ENCODE data around the gene ARID4A.
"Not testable (repeated sequence)": the region's sequence is repeated elsewhere in the genome, so short reads cannot be mapped to it uniquely, and the experiment has no call there.

ARID4A gene

DNA sequence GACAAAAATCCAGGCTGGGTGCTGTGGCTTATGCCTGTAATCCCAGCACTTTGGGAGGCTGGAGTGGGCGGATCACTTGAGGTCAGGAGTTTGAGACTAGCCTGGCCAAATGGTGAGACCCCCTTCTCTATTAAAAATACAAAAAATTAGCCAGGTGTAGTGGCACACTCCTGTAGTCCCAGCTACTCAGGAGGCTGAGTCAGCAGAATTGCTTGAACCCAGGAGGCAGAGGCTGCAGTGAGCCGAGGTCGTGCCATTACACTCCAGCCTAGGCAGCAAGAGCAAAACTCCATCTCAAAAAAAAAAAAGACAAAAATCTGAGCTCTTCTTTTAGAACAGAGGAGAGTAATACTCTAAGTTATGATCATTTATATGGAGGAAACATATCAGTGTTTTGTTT lies 45.2 kb downstream of the ARID4A start:
- not testable (repeated sequence) for H3K9ac ChIP-seq (ENCODE audit: low read depth, low read length, poor library complexity); H3K23ac ChIP-seq (ENCODE audit: low read depth, low read length, poor library complexity); H2BK12ac ChIP-seq (ENCODE audit: low read length); H2AFZ ChIP-seq (ENCODE audit: low read length); H3K27me3 ChIP-seq (ENCODE audit: control insufficient read depth in 3 of 3, insufficient read depth in 3 of 3, low read depth in 1 of 3, low read length in 3 of 3); H2AK5ac ChIP-seq (ENCODE audit: low read depth, low read length); H2BK15ac ChIP-seq (ENCODE audit: low read length); H2BK120ac ChIP-seq (ENCODE audit: low read depth, low read length); H3K4me3 ChIP-seq (ENCODE audit: low read length in 2 of 2); H4K8ac ChIP-seq (ENCODE audit: low read depth, low read length); H3K27ac ChIP-seq (replicated peaks; ENCODE audit: low read length); H3K14ac ChIP-seq (ENCODE audit: low read length); H3K79me1 ChIP-seq (ENCODE audit: low read depth, low read length); H2BK5ac ChIP-seq (ENCODE audit: low read length); H3K9me3 ChIP-seq (replicated peaks in 1 of 2; ENCODE audit: control insufficient read depth in 2 of 2, insufficient read depth in 1 of 2, low read depth in 1 of 2, low read length in 2 of 2); H3K4ac ChIP-seq (ENCODE audit: low read length); DNase-seq (ENCODE audit: low spot score); H3K4me1 ChIP-seq (ENCODE audit: control insufficient read depth in 2 of 2, insufficient read depth in 1 of 2, low read depth in 1 of 2, low read length in 2 of 2); H3K4me2 ChIP-seq (ENCODE audit: insufficient read depth, low read length, poor library complexity, severe bottlenecking); H4K91ac ChIP-seq (ENCODE audit: low read depth, low read length, poor library complexity); H3K18ac ChIP-seq (ENCODE audit: low read length)
- H3K36me3 ChIP-seq (replicated peaks in 1 of 2; ENCODE audit: control insufficient read depth in 2 of 2, insufficient read depth in 2 of 2, low read length in 2 of 2) = peaks cover 10 to 85% of the 10 kb centered on the region in 2 donors
- no CpG with 5 or more reads among the region's 3 CpGs for WGBS, 2 donors (ENCODE audit: extremely low coverage in 2 of 2, insufficient read length in 2 of 2, insufficient replicate concordance in 1 of 2)

DNA sequence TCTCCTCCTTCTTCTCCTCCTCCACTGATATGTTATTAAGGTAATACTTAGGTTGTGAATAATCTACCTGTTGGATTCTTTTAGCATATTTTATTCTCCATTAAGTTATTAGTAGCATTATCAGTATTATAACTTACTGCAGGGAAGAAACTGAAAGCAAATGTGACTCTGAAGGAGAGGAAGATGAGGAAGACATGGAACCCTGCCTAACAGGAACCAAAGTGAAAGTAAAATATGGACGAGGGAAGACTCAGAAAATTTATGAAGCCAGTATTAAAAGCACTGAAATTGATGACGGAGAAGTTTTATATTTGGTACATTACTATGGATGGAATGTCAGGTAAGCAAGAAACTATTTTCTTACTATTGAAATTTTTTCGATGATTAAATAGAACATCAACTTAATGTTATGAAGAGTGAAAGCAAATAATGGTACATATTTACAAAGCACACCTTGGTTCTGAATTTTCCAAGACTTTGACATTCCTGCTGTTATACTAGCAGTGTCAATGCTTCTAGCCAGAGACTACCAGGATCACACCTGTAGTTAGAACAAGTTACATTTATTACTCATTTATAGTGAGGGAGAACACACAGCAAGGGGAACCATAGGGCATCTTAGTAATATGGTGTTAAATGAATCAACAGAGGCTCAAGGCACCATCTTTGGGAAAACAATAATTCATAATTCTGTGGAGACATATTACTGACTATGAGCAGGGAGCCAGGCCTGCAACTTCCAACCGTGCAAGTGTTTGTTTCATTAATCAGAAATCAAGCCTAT lies 55.4 kb downstream of the ARID4A start:
- H3K4me1 ChIP-seq (ENCODE audit: control insufficient read depth in 2 of 2, insufficient read depth in 1 of 2, low read depth in 1 of 2, low read length in 2 of 2) = no peaks in the 10 kb centered on the region
- peaks cover 9 to 92% of the 10 kb centered on the region in 2 donors for H3K36me3 ChIP-seq (replicated peaks in 1 of 2; ENCODE audit: control insufficient read depth in 2 of 2, insufficient read depth in 2 of 2, low read length in 2 of 2)
- no peak overlapping the region for H2AFZ ChIP-seq (ENCODE audit: low read length)
- H3K27me3 ChIP-seq (ENCODE audit: control insufficient read depth in 3 of 3, insufficient read depth in 3 of 3, low read depth in 1 of 3, low read length in 3 of 3) = no peaks in the 10 kb centered on the region
- no peak overlapping the region for H4K91ac ChIP-seq (ENCODE audit: low read depth, low read length, poor library complexity)
- no peak overlapping the region for H3K14ac ChIP-seq (ENCODE audit: low read length)
- no peak for DNase-seq (ENCODE audit: low spot score)
- H3K79me1 ChIP-seq (ENCODE audit: low read depth, low read length) = no peaks in the 10 kb centered on the region
- no peak overlapping the region for H3K27ac ChIP-seq (replicated peaks; ENCODE audit: low read length)
- H2AK5ac ChIP-seq (ENCODE audit: low read depth, low read length) = no peak overlapping the region
- H2BK15ac ChIP-seq (ENCODE audit: low read length) = no peak overlapping the region
- no peak overlapping the region for H2BK120ac ChIP-seq (ENCODE audit: low read depth, low read length)
- no peak overlapping the region for H3K9ac ChIP-seq (ENCODE audit: low read depth, low read length, poor library complexity)
- H3K4me3 ChIP-seq (ENCODE audit: low read length in 2 of 2) = no peak overlapping the region
- H2BK5ac ChIP-seq (ENCODE audit: low read length) = no peak overlapping the region
- H3K4me2 ChIP-seq (ENCODE audit: insufficient read depth, low read length, poor library complexity, severe bottlenecking) = no peak overlapping the region
- H3K4ac ChIP-seq (ENCODE audit: low read length) = no peak overlapping the region
- no peak overlapping the region for H4K8ac ChIP-seq (ENCODE audit: low read depth, low read length)
- H3K18ac ChIP-seq (ENCODE audit: low read length) = no peak overlapping the region
- H3K9me3 ChIP-seq (replicated peaks in 1 of 2; ENCODE audit: control insufficient read depth in 2 of 2, insufficient read depth in 1 of 2, low read depth in 1 of 2, low read length in 2 of 2) = no peaks in the 10 kb centered on the region
- H2BK12ac ChIP-seq (ENCODE audit: low read length) = no peak overlapping the region
- H3K23ac ChIP-seq (ENCODE audit: low read depth, low read length, poor library complexity) = no peak overlapping the region
- WGBS, 2 donors (ENCODE audit: extremely low coverage in 2 of 2, insufficient read length in 2 of 2, insufficient replicate concordance in 1 of 2) = no CpG with 5 or more reads among the region's 4 CpGs

DNA sequence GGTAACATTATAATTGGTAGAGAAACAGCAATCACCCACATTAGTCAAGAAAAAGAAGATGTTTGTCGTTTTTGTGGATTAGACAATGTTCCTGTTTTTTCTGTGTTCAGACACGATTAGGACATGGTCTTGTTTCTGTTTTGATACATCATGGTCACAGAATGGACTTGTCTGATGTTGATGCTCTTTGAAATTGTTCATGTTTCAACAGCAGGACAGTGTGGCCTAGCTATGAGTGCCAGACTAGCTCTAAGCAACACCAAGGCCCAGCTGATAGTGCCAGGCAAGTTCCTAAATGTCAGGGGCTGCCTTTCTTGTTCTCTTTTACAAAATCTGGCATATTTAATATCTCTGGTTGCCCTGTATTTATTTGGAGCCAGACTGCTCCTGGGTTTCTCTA lies 56.5 kb downstream of the ARID4A start:
- Histone ChIP-seq H3K9ac (ENCODE audit: low read depth, low read length, poor library complexity) (no peak overlapping the region), H3K14ac (ENCODE audit: low read length) (no peak overlapping the region), H2AFZ (ENCODE audit: low read length) (no peak overlapping the region), H3K27ac (replicated peaks; ENCODE audit: low read length) (no peak overlapping the region), H3K4me3 (ENCODE audit: low read length in 2 of 2) (no peak overlapping the region), H3K79me1 (ENCODE audit: low read depth, low read length) (no peaks in the 10 kb centered on the region), H4K8ac (ENCODE audit: low read depth, low read length) (no peak overlapping the region), H3K4ac (ENCODE audit: low read length) (no peak overlapping the region), H3K36me3 (replicated peaks in 1 of 2; ENCODE audit: control insufficient read depth in 2 of 2, insufficient read depth in 2 of 2, low read length in 2 of 2) (peaks cover 13 to 92% of the 10 kb centered on the region in 2 donors), H2BK120ac (ENCODE audit: low read depth, low read length) (no peak overlapping the region), H4K91ac (ENCODE audit: low read depth, low read length, poor library complexity) (no peak overlapping the region), H3K23ac (ENCODE audit: low read depth, low read length, poor library complexity) (no peak overlapping the region), H2BK15ac (ENCODE audit: low read length) (no peak overlapping the region), H3K18ac (ENCODE audit: low read length) (no peak overlapping the region), H3K4me2 (ENCODE audit: insufficient read depth, low read length, poor library complexity, severe bottlenecking) (no peak overlapping the region), H3K4me1 (ENCODE audit: control insufficient read depth in 2 of 2, insufficient read depth in 1 of 2, low read depth in 1 of 2, low read length in 2 of 2) (no peaks in the 10 kb centered on the region), H3K9me3 (replicated peaks in 1 of 2; ENCODE audit: control insufficient read depth in 2 of 2, insufficient read depth in 1 of 2, low read depth in 1 of 2, low read length in 2 of 2) (no peaks in the 10 kb centered on the region), H2BK5ac (ENCODE audit: low read length) (no peak overlapping the region), H3K27me3 (ENCODE audit: control insufficient read depth in 3 of 3, insufficient read depth in 3 of 3, low read depth in 1 of 3, low read length in 3 of 3) (no peaks in the 10 kb centered on the region), H2AK5ac (ENCODE audit: low read depth, low read length) (no peak overlapping the region), H2BK12ac (ENCODE audit: low read length) (no peak overlapping the region)
- DNase-seq (ENCODE audit: low spot score) = no peak
- no CpG with 5 or more reads among the region's 2 CpGs for WGBS, 2 donors (ENCODE audit: extremely low coverage in 2 of 2, insufficient read length in 2 of 2, insufficient replicate concordance in 1 of 2)

DNA sequence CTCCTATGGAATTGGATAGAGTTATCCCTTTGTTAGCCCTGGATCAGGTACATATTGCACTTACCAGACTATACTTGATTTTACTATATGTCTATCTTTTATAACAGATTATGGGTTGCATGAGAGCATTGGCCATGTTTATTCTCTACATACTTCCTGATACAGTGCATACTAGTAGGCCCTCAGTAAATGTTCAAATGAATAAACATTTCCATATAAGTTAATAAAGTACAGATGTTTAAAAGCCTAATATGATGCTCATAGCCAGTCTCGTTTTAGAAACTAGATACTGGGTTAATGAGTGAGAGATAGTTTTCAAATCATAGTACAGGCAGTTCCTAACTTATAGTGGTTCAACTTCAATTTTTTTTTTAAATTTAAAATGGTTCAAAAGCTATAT lies 57.9 kb downstream of the ARID4A start:
- Histone ChIP-seq H4K91ac (ENCODE audit: low read depth, low read length, poor library complexity) (no peak overlapping the region), H2BK5ac (ENCODE audit: low read length) (no peak overlapping the region), H3K27me3 (ENCODE audit: control insufficient read depth in 3 of 3, insufficient read depth in 3 of 3, low read depth in 1 of 3, low read length in 3 of 3) (no peaks in the 10 kb centered on the region), H3K23ac (ENCODE audit: low read depth, low read length, poor library complexity) (no peak overlapping the region), H2AK5ac (ENCODE audit: low read depth, low read length) (no peak overlapping the region), H3K4me3 (ENCODE audit: low read length in 2 of 2) (no peak overlapping the region), H3K4me2 (ENCODE audit: insufficient read depth, low read length, poor library complexity, severe bottlenecking) (no peak overlapping the region), H2BK120ac (ENCODE audit: low read depth, low read length) (no peak overlapping the region), H3K18ac (ENCODE audit: low read length) (no peak overlapping the region), H2AFZ (ENCODE audit: low read length) (no peak overlapping the region), H3K9me3 (replicated peaks in 1 of 2; ENCODE audit: control insufficient read depth in 2 of 2, insufficient read depth in 1 of 2, low read depth in 1 of 2, low read length in 2 of 2) (no peaks in the 10 kb centered on the region), H3K4ac (ENCODE audit: low read length) (no peak overlapping the region), H2BK12ac (ENCODE audit: low read length) (no peak overlapping the region), H3K79me1 (ENCODE audit: low read depth, low read length) (no peaks in the 10 kb centered on the region), H3K36me3 (replicated peaks in 1 of 2; ENCODE audit: control insufficient read depth in 2 of 2, insufficient read depth in 2 of 2, low read length in 2 of 2) (peaks cover 11 to 93% of the 10 kb centered on the region in 2 donors), H2BK15ac (ENCODE audit: low read length) (no peak overlapping the region), H3K27ac (replicated peaks; ENCODE audit: low read length) (no peak overlapping the region), H3K4me1 (ENCODE audit: control insufficient read depth in 2 of 2, insufficient read depth in 1 of 2, low read depth in 1 of 2, low read length in 2 of 2) (no peaks in the 10 kb centered on the region), H3K9ac (ENCODE audit: low read depth, low read length, poor library complexity) (no peak overlapping the region), H3K14ac (ENCODE audit: low read length) (no peak overlapping the region), H4K8ac (ENCODE audit: low read depth, low read length) (no peak overlapping the region)
- DNase-seq (ENCODE audit: low spot score) = no peak
- no CpG with 5 or more reads among the region's 1 CpG for whole genome bisulfite sequencing, 2 donors (ENCODE audit: extremely low coverage in 2 of 2, insufficient read length in 2 of 2, insufficient replicate concordance in 1 of 2)
